Lung (tissue), 12 donors: ENCODE measurements around the gene CHST11. TPM values are rescaled to one million over a fixed set of nuclear protein-coding genes. Genes with fewer than 3 reads are reported as not detected.

Experiments used
- ATAC-seq: fragments of 200-7000 bp; cut with Tn5 transposase; one replicate; pipeline ENCODE4 v1.9.1; 2020; ENCODE audit warnings: moderate number of reproducible peaks; ENCODE audit not compliant: insufficient read depth, low FRiP score
- DNase-seq, 3 donors: peaks; one replicate each; pipeline ENCODE4 v3.0.0-alpha.2; 2013 to 2017
- H3K27ac ChIP-seq, 2 donors: one replicate each; pipeline ENCODE4 v1.5.1; 2013; ENCODE audit warnings: mild to moderate bottlenecking in 2 of 2, moderate library complexity in 2 of 2, control low read depth in 1 of 2, inconsistent platforms in 1 of 2, low read depth in 1 of 2, low read length in 1 of 2
- H3K27me3 ChIP-seq, 3 donors: one replicate each; pipeline ENCODE4 v1.5.1; 2013; ENCODE audit warnings: low read length in 2 of 3; ENCODE audit not compliant: control insufficient read depth in 3 of 3, insufficient read depth in 3 of 3
- H3K36me3 ChIP-seq, 4 donors: one replicate each; pipeline ENCODE4 v1.5.1; 2013; ENCODE audit warnings: low read length in 4 of 4, mild to moderate bottlenecking in 1 of 4, moderate library complexity in 1 of 4; ENCODE audit not compliant: control insufficient read depth in 4 of 4, insufficient read depth in 4 of 4
- H3K4me1 ChIP-seq, 5 donors: one replicate each; pipeline ENCODE4 v1.5.1; 2013; ENCODE audit warnings: low read length in 5 of 5, mild to moderate bottlenecking in 2 of 5, moderate library complexity in 1 of 5; ENCODE audit not compliant: control insufficient read depth in 5 of 5, insufficient read depth in 5 of 5
- H3K4me3 ChIP-seq: one replicate; pipeline ENCODE4 v1.5.1; 2013; ENCODE audit warnings: mild to moderate bottlenecking, control low read depth, moderate library complexity
- H3K9ac ChIP-seq, 2 donors: one replicate each; pipeline ENCODE4 v1.5.1; 2013; ENCODE audit warnings: low read length in 2 of 2, control low read depth in 1 of 2; ENCODE audit not compliant: insufficient read depth in 1 of 2
- H3K9me3 ChIP-seq, 4 donors: one replicate each; pipeline ENCODE4 v1.5.1; 2013; ENCODE audit warnings: low read length in 3 of 4, mild to moderate bottlenecking in 1 of 4, moderate library complexity in 1 of 4; ENCODE audit not compliant: control insufficient read depth in 4 of 4, insufficient read depth in 3 of 4
- CTCF ChIP-seq: IDR thresholded peaks from 2 replicates; pipeline ENCODE4 v1.5.1; 2012; ENCODE audit warnings: mild to moderate bottlenecking; ENCODE audit errors: control extremely low read depth, extremely low read depth
- WGBS, 2 donors: extraction: QIAGEN DNeasy Blood & Tissue Kit; methylation state at CpG; one replicate each; pipeline ENCODE4 v1.1.7; 2013; 5-methylcytosine and 5-hydroxymethylcytosine counted together
- polyA plus RNA-seq, 2 donors: library from polyadenylated mRNA; stranded (reverse); fragments of 200-250 nt; gene quantifications; one replicate each; pipeline ENCODE4 v1.2.1, GENCODE V29; 2013
- total RNA-seq, 2 donors: library from RNA; depleted of rRNA in 1 of 2; stranded (reverse); fragments of >200 nt in 1 of 2; gene quantifications; one replicate each; pipeline ENCODE4 v1.2.1, GENCODE V29; 2014 to 2021
- donor health status: control.
- donor health status: control.
- donor health status: Bipolar disorder and iron deficiency.
- donor health status: healthy.
- donor health status: DM: yes; HTN: yes; CAD: no.

The CHST11 gene
- total and polyA plus RNA-seq, 4 donors, result 9.0 to 63.2 (median 27.7) TPM

GRCh38 chr12:104477510-104478390 lies 21.0 kb downstream of the CHST11 start:
- no peak overlapping the region for H3K4me3 ChIP-seq
- no peak for ATAC-seq
- peaks cover 0 to 8% (median 0%) of the 10 kb centered on the region in 5 donors for H3K4me1 ChIP-seq

GRCh38 chr12:104478396-104479122 lies 21.8 kb downstream of the CHST11 start:
- Histone ChIP-seq H3K27ac (peak overlapping the region in 1 of 2 donors; percentile 49), H3K9me3 (no peaks in the 10 kb centered on the region), H3K27me3 (no peaks in the 10 kb centered on the region), H3K4me1 (peaks cover 0 to 4% (median 0%) of the 10 kb centered on the region in 5 donors), H3K4me3 (no peak overlapping the region), H3K9ac (no peak overlapping the region), H3K36me3 (no peaks in the 10 kb centered on the region)
- no peak for TF ChIP-seq CTCF
- 29 to 54% methylated on average over 8 of the region's 8 CpGs for WGBS, 2 donors
- DNase-seq (no peak), ATAC-seq (peak; percentile 47)

More at GRCh38 chr12:104477510-104478390, 21.0 kb downstream of the CHST11 start:
- WGBS, 2 donors, result 40 to 53% methylated on average over 6 of the region's 6 CpGs
- no peak for DNase-seq
- Histone ChIP-seq H3K27me3 (no peaks in the 10 kb centered on the region), H3K9me3 (no peaks in the 10 kb centered on the region), H3K9ac (no peak overlapping the region), H3K27ac (peak overlapping the region in 1 of 2 donors; percentile 53), H3K36me3 (no peaks in the 10 kb centered on the region)
- no peak for TF ChIP-seq CTCF

GRCh38 chr12:104479123-104479662 lies 22.4 kb downstream of the CHST11 start:
- DNase-seq, result no peak
- ATAC-seq, result no peak
- WGBS, 2 donors, result 83 to 89% methylated on average over 3 of the region's 3 CpGs
- no peak overlapping the region for H3K27ac ChIP-seq
- no peak overlapping the region for H3K9ac ChIP-seq
- no peaks in the 10 kb centered on the region for H3K36me3 ChIP-seq
- no peak for TF ChIP-seq CTCF
- H3K9me3 ChIP-seq, result no peaks in the 10 kb centered on the region
- H3K4me3 ChIP-seq, result no peak overlapping the region
- H3K4me1 ChIP-seq, result peaks cover 0 to 5% (median 0%) of the 10 kb centered on the region in 5 donors
- H3K27me3 ChIP-seq, result no peaks in the 10 kb centered on the region
